ENCODE measurements around the gene KCNG2.
A peak's percentile ranks its signal among the peaks of the same experiment; 100 is the strongest.

KCNG2 gene

DNA sequence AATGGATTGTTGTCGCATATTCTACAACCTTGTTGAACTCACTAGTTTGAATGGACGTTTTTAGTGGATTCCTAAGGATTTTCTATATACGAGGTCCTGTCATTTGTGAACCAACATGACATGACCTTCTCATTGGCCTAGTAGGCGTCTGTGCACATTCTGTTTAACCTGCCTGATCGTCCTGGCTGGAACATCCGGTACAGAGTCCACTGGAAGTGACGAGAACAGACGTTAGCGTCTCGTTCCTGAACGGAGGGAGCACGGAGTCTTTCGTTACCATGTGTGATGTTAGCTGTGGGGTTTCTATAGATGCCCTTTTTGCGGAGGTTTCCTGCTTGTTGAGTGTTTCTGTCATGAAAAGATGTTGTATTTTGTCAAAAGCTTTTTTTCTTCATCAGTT, 91.8 kb downstream of the KCNG2 start:
- DNase-seq, result no peak

DNA sequence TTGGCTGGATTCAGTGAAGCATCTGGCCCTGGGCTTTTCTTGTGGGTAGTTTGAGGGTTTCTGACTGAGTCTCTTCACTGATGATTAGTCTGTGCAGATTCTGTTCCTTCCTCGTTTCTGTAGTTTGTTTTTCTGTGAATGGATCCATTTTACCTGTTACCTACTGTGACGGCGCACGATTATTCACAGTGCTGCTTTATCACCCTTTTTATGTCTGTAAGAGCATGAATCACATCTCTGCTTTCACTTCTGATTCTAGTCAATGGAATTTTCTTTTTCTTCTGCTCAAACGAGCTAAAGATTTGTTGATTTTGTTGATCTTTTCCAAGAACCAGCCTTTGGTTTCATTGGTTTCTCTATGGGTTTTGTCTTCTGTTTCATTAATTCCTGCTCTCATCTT, 92.9 kb downstream of the KCNG2 start:
- no peak for DNase-seq

DNA sequence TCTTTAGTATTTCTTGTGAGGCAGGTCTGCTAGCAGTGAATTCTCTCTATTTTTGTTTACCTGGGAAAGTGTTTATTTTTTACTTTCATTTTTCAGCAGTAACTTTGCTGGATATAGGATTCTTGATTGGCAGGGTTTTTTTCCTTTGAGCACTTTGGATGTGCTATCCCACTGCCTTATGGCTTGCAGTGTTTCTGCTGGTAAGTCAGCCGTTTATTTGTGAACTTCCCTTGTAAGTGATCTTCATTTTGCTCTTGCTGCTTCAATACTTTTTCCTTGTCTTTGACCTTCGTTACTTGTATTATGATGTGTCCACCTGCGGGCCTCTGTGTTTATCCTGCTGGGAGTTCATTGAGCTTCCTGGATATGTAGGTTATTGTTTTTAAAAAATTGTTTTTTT, 99.0 kb downstream of the KCNG2 start:
- DNase-seq, result no peak

DNA sequence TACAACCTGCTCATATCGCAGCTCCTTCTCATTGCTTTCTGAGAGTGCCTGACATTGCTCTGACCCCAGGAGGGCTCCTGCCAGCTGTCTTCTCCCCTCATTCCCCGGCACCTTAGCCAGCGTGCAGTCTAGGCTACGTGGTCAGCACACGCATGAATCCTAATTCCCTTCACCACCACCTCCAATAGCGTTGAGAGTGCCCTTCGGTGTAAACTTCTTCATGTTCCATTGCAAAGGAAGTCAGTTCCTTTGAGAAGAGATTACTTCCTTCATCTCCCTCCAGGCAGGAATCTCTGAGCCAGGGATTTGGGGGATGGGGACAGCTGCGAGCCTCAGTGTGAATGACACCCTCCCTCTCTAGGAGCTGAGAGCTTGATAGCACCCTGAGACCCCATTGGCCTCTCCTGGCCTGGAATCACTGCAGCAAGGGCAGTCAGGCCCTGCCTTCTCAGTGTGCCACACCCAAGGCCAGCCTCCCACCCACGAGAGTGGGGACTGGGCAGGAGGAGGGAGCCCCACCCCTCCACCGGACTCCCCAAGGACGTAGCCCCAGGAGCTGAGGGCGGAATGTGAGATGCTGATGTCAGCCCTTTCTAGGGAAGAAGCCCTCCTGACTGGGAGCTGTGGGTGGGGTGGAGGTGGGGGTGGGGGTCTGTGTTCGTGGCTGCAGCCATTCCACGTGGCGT, 100.3 kb downstream of the KCNG2 start:
- DNase-seq, result no peak

DNA sequence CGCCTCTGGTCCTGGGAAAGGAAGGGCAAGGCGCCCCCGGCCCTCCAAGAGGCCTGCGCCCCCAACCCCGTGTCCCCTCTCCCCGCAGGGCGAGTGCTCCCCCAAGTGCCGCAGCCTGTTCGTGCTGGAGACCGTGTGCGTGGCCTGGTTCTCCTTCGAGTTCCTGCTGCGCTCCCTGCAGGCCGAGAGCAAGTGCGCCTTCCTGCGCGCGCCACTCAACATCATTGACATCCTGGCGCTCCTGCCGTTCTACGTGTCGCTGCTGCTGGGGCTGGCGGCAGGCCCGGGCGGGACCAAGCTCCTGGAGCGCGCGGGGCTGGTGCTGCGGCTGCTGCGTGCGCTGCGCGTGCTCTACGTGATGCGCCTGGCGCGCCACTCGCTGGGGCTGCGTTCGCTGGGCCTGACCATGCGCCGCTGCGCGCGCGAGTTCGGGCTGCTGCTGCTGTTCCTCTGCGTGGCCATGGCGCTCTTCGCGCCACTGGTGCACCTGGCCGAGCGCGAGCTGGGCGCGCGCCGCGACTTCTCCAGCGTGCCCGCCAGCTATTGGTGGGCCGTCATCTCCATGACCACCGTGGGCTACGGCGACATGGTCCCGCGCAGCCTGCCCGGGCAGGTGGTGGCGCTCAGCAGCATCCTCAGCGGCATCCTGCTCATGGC, 101.3 kb downstream of the KCNG2 start:
- DNase-seq, result no peak

DNA sequence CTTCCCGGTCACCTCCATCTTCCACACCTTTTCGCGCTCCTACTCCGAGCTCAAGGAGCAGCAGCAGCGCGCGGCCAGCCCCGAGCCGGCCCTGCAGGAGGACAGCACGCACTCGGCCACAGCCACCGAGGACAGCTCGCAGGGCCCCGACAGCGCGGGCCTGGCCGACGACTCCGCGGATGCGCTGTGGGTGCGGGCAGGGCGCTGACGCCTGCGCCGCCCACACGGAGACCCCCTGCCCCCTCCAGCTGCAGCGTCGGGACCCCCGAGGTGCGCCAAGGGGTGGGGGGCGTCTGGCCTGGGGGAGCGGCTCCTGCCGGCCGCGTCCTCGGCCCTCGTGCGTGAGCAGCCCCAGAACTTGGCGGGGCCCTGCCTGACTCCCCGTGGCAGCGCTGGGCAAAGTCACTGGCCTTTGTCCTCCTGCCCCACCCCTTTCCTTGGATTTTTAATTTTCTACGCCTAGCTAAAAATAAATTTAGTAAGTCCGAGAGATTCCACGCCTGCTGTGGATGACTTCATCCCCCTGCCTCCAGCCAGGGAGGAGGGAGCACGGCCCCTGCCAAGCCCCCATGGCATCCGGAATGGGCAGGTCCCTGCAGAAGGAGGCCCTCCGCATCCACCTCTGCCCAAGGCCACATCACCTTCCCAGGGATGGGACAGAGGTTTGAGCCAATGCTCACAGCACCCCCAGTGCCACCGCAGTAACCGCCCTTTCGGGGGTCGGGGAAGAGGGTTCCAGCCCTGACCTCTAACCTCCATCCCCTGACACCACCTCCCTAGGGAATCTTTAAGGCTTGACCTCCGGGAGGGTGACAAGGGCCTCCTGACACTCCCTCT, 102.1 kb downstream of the KCNG2 start:
- DNase-seq, result no peak

DNA sequence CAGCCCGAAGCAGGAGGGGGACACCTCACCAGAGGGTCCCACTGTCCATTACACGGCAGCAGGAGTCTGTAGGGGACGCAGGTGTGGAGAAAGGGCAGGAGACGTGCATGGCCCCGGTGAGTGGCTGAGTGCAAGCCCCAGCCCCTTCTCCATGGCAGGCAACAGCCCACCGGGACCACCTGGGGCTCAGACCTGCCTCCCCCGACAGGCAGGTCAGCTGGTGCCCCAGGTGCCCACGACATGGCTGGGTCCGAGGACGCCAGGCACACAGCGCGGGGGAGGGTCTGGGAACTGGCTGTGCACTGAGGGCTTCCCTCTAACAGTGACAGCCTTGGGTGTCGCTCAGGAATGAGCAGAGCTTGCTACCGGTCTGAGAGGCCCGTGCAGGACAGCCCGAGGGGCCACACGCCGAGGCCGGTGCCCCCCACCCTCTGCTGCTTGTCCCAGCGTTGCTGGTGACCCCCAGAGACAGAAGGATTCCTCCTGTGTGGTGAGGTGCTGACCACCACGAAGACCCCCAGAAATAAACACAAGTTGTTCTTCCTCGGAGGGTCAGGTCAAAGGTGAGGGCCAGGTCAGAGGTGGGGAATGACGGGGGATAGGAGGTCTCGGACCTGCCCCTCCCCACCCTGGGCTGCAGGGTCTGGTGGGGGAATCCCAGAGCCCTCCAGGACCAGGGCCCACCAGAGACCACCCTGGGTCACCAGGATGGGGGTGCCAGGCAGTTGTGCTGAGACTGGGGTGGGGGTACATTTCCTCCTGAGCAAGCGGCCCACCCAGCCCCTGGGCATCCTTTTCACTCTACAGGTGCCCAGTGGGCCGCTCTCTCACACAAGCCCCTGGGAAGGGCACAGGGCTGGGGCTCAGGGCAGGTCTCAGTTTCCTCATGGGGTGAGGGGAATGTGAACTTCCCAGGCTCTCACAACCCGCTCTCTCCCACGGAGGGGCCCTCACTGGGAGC, 103.2 kb downstream of the KCNG2 start:
- DNase-seq, result no peak

DNA sequence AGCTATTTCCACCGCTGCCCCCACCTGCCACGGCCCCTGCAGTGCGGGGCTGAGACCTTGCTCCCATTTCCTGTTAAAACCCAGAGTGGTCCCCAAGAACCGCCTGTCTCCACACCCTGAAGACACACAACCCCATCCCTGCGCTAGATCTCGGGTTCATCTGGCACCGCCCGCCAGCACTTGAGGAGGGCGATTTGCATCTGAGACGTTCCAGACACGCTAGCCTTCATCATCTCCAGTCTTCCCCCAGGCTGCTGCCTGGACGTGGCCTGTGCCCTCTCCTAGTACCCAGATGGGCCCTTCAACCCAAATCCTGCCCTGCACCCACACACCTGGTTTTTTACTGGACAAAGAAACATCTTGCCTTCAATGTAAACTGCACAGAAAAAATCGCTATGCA, 103.9 kb downstream of the KCNG2 start:
- no peak for DNase-seq

DNA sequence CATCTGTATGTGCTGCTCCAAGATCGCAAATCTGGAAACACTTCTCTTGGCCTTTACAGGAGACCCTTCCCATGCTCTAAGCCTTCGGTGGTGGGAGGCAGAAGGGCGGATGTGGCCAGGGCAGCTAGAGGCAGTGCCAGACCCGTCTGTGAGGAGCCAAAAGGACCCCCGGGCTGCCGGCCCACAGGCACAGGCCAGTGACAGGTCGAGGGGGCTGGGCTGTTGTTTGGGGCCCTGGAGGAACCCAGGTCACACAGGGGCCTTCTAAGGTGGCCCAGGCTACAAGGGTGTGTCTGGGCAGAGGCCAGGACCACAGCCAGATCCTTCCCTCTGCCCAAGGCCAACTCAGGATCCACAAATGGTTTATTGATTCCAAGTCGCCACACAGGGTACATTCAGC, 104.3 kb downstream of the KCNG2 start:
- DNase-seq, result no peak

DNA sequence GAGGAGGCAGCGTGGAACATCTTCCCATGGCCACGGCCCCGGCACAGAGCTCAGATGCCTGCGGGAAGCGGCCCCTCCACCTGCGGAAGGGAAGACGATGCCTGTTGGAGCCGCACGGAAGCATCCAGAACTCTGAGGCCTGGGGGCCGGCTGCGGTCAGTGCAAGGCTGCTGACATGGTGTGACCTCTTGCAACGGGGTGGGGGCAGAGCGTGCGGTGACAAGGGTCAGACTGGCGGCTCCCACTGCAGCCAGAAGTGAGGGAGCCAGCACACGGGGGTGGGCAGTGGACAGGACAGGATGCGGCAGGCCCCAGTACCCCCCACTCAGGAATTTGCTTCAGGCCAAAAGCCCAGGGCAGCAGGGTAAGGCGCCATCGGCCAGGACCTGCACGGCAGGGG, 104.9 kb downstream of the KCNG2 start:
- no peak for DNase-seq

DNA sequence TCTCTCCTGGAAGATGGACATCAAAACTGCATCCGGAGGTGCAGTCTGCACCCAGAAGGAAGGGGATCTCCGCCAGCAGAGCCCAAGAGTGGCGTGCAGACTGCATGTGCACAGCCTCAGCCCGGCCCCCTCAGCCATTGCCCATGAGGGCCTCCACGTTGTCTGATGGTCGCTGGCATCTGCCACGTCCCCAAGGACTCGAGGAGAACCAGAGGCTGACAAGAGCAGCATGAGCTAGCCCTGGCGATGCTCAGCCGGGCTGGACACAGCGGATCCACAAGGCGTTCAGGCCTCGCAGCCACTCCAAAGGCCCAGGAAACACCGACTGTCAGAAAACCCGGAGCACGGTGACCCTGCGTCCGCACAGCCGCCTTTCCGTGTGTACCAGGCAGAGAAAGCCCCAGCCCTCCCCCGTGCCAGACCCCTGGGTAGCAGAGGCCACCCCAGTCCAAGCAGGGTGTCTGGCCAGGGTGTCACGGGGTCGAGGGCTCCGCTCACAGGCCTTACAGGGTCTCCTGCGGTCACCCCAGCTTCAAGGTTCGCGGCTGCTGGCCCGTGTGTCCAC, 105.4 kb downstream of the KCNG2 start:
- DNase-seq, result no peak

DNA sequence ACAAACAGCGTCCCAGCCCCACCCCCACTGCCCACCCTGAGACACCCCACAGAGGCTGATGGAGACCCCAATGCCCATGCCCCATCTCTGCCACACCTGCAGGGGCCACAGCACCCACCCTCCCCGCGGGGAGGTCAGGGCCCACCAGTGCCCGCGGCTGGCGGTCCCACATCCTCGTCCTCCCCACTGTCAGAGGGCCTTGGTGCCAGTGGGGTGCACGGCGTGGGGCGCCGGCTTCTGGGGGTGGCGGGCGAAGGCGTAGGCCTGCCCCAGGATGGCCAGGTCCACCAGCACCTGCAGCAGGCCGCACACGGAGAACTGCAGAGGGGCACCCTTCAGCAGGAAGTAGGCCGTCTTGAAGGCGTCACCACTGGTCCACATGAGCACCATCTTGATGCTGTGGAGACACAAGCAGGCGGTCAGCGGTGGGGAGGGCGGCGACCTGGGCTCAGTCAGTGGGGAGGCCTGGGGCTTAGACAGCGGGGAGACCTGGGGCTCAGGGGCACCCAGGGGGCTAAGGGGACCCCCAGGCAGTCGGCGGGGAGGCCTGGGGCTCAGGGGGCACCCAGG, 106.1 kb downstream of the KCNG2 start:
- no peak for DNase-seq

DNA sequence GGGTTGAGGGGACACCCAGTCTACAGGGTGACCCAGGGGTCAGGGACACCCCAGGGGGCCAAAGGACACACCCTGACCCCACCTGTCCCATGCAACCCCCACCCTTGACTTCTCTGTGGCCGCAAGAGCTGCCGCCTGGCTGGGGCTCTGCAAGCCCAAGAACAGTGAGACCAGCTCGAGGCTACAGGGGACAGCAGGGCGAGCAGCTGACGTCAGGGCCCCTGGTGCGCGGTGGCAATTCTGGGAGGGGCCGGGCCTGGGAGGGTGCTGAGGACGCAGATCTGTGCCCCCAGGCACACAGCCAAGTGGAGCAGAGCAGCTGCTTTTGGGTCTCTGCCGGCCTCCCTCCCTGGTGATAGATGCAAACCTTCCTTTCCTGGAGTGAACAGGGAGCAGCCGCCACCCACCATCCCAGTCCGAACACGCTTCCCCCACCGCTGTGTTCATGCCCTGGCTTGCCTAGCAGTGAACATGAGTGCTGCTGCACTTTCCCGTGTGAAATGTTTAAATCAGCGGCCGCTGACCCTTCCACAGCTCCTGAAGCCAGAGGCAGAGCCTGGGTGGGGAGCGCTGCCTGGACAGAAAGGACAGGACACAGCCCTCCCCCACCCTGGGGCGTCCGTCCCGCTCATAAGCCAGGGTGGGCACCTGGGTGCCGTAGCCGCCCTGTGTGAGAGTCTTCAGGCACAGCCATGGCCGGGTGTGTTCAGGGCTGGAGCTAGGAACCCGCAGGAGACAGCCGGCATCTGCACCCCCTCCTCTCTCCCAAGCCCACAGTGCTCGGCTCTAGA, 106.8 kb downstream of the KCNG2 start:
- no peak for DNase-seq

DNA sequence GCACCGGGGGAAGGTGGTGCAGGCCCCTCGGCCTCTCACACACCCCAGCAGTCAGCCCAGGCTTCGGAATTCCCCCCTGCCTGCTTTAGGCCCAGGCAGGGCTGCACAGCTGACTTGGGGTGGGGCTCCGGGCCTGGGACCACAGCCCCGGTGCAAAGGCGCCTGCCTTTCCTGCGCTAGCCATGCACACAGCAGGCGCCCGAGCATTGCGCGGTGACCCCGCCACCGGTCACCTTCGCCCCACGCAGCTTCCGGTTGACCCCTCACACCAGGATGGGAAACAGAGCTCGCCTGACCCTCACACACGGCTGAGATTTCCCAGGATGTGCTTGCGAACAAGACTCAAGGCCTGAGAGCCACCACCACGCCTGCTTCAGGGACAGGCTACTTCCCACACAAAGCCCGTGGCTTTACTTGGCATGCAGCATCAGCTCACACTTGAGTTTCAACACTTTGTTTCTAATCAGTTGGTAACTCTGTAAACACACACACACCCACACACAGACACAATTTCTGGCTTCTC, 107.7 kb downstream of the KCNG2 start:
- DNase-seq, result peak; percentile 6

DNA sequence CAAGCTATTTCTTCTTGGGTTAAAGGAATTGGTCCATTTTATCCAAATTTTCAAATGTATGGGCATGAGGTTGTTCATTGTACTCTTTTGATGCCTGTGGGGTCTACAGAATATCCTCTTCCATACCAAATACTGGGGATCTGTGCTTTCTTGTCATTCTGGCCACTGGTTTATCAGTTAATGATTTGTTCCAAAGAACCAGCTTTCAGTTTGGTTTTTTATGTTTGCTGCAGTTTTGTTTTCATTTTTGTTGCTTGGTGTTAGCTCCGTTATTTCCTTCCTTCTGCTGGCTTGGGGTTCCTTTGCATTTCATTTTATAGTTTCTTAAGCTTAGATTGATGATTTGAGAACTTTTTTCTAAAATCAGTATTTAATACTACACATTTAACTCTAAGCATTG, 108.3 kb downstream of the KCNG2 start:
- no peak for DNase-seq

DNA sequence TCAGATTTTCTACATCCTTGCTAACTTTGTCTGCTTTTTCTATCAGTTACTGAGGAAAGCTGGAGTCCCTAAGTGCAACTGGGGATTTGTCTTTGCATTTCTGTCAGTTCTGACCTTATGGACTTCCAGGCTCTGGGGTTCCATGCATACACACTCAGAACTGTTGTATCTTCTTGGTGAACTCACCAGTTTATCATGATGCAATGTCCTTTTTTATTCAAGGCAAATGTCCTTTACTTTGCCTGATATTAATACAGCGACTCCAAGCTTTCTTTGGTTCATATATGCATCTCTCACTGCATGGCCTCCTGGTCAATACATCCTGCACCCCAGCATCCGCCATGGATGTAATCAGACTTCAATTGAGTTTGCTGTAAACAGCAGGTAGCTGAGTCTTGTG, 109.0 kb downstream of the KCNG2 start:
- DNase-seq, result no peak

DNA sequence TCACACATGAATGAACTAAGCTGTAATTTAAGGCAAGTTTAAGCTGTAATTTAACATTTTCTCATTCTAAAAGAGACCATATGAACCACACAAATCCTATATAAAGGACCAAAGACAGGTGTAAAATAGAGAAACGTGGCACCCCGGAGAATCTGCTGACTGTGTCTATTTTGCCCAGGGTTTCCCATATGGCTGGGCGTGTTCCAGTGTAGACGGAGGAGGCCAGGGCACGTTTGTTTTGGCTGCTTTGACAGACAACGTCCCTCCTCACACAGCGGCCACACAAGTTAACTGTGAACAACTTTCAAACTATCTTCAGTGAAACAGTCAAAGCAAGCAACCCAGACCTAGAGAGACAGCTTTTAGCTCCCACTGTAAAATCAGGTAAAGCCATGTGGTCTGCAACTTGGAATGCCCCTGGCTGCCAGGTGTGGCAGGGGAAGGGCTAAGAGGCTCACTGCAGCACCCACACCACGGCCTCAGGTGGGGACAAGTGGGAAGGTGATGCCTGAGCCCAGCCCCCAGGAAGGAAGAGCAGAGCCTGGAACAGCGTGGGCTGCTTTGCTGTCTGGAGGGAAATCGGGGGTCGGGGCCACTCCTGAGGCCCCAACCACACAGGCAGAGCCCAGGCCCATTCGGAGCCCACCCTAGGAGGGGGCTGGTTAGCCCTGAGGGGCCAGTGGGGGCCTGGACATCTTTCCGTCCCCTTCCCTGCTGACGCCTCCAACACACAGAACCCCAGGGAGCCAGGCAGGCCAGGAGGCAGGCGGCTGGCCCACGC, 113.0 kb downstream of the KCNG2 start:
- DNase-seq, result no peak

DNA sequence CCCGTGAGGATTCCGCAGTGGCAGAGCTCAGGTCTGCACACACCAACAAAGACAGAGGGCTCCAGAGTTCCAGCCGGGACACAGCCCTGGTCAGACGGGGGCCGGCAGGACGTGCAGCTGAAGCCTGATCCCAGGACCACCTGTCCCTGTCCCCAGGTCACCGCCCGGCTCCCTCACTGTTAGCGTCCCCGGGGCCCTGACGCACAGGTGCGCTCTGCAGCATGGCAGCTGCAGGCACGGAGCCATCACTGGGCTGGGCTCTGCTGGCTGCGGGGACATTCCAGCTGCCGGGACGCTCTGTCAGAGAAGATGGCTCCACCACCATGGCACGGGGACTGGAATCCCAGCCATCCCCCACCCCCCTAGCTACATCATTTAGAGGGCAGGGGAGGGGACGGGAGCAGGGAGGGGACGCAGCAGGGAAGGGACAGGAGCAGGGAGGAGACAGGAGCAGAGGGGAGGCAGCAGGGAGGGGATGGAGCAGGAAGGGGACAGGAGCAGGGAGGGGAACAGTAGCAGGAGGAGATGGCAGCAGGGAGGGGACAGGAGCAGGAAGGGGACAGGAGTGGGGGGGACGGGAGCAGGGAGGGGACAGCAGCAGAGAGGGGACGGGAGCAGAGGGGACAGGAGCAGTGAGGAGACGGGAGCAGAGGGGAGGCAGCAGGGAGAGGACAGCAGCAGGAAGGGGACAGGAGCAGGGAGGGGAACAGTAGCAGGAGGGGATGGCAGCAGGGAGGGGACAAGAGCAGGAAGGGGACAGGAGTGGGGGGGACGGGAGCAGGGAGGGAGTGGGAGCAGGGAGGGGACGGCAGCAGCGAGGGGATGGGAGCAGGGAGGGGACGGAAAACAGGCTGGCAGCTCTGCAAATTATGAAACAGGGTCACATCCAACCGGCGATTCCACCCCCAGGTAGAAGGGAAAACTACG, 113.9 kb downstream of the KCNG2 start:
- no peak for DNase-seq

DNA sequence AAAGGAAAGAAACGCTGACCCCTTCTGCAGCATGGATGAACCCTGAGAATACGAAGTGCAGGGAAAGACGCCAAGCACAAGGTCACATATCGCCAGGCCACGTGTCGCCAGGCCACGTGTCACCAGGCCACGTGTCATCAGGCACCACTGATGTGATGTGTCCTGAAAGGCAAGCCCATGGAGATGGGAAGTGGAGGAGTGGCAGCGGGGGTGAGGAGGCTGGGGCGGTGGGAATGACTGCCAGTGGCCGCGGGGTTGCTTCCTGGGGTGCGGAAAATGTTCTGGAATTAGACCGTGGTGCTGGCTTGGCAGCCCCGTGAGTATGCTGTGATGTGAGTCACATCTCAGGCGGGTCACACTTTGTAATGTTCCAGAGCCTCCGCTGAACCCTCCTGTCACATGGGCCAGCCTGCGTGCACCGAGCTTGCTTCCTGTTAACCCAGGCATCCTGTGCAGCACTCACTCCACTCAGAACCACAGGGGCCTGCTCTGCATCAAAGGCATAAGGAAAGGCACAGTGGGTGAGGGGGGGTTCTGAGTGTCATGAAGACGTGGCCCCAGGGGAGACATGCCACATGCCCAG, 114.8 kb downstream of the KCNG2 start:
- no peak for DNase-seq
